HUES48 (cell line): Measurements from ENCODE around the gene CWH43.
A peak's percentile ranks its signal among the peaks of the same experiment; 100 is the strongest.
"Not testable (repeated sequence)": the region's sequence is repeated elsewhere in the genome, so short reads cannot be mapped to it uniquely, and the experiment has no call there.

ENCODE experiments used
- H3K27ac ChIP-seq: one replicate; pipeline ENCODE4 v1.7.0; 2013; ENCODE audit warnings: low read depth, low read length, inconsistent platforms
- H3K27me3 ChIP-seq: 2 replicates; pipeline ENCODE4 v1.6.1; 2013; ENCODE audit warnings: mild to moderate bottlenecking, low read length; ENCODE audit not compliant: control insufficient read depth, insufficient read depth
- H3K36me3 ChIP-seq: 2 replicates; pipeline ENCODE4 v1.6.1; 2013; ENCODE audit warnings: low read length; ENCODE audit not compliant: control insufficient read depth, insufficient read depth
- H3K4me1 ChIP-seq: 2 replicates; pipeline ENCODE4 v1.6.1; 2013; ENCODE audit warnings: mild to moderate bottlenecking, low read length; ENCODE audit not compliant: control insufficient read depth, insufficient read depth
- H3K4me3 ChIP-seq: 2 replicates; pipeline ENCODE4 v1.5.1; 2013; ENCODE audit warnings: mild to moderate bottlenecking, low read depth, low read length
- H3K9ac ChIP-seq: 2 replicates; pipeline ENCODE4 v1.6.1; 2013; ENCODE audit warnings: mild to moderate bottlenecking, low read depth, low read length, moderate library complexity
- H3K9me3 ChIP-seq: 2 replicates; pipeline ENCODE4 v1.6.1; 2013; ENCODE audit warnings: low read length; ENCODE audit not compliant: control insufficient read depth, insufficient read depth

Gene CWH43

GRCh38 chr4:49109567-49110166 is 123.6 kb downstream of the CWH43 start:
- not testable (repeated sequence) for H3K36me3 ChIP-seq, H3K9ac ChIP-seq, H3K27ac ChIP-seq, H3K4me1 ChIP-seq, H3K27me3 ChIP-seq
- H3K4me3 ChIP-seq = peak overlapping the region; percentile 6; the same call in 1 of the 2 replicates
- peaks cover 87% of the 10 kb centered on the region for H3K9me3 ChIP-seq

- Histone ChIP-seq H3K9me3 (peaks cover 87% of the 10 kb centered on the region), H3K4me3 (peak overlapping the region; percentile 6; the same call in 1 of the 2 replicates)
- not testable (repeated sequence) for H3K4me1 ChIP-seq, H3K27ac ChIP-seq, H3K36me3 ChIP-seq, H3K27me3 ChIP-seq, H3K9ac ChIP-seq
Measured at GRCh38 chr4:49110579-49110978, 124.5 kb downstream of the CWH43 start.
